ENCODE measurements around the gene TOE1. TPM values are rescaled to one million over a fixed set of nuclear protein-coding genes. Genes with fewer than 3 reads are reported as not detected.
"Not testable (repeated sequence)": the region's sequence is repeated elsewhere in the genome, so short reads cannot be mapped to it uniquely, and the experiment has no call there.

The TOE1 gene
- total RNA-seq: 8.8 TPM

DNA sequence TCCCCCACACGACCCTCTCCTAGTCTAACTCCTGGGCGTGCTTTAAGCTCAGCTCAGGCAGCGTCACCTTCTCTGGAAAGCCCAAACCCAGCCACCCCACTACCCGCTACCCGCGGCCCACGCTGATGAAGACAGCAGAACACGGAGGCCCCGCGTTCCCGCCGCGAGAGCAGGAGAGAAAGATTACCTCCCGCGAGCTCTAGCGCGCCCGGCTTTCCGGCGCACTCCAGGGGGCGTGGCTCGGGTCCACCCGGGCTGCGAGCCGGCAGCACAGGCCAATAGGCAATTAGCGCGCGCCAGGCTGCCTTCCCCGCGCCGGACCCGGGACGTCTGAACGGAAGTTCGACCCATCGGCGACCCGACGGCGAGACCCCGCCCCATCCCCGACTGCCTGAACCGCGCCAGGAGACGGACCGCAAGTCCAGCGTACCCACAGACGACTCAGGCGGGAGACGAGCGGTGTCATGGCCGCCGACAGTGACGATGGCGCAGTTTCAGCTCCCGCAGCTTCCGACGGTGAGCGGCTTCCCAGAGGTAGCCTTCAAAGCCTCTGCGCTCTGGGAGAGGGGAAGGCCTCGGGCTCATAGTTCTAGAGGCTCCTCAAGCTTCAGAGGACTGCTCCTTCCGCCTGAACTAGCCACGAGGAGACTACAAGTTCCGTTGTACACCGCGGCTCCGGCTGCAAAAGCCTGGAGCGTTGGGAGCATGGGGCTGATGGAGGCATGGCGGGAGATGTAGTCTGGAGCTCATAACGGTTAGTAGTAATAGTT is at the start of gene TOE1, which contains the start of gene MUTYH:
Gene TOE1 (plus strand): TSS at position 382 of the 770 bp plus-strand sequence. CDS start 83 bp downstream, at position 465.
Gene MUTYH (minus strand): TSS at position 652 of the 770 bp plus-strand sequence. CDS start 5,935 bp downstream, outside the sequence.
- peak; percentile 94 for DNase-seq (ENCODE audit: low spot score)
- peak; percentile 96 for ATAC-seq
- intact Hi-C loops (cut with DNase I): no loop called here

- ATAC-seq; intact Hi-C loops (cut with DNase I); DNase-seq (ENCODE audit: low spot score): not testable (repeated sequence)
Observed at GRCh38 chr1:45291002-45291401, 49.0 kb upstream of the TOE1 start.

- intact Hi-C loops (cut with DNase I): no loop called here
- no peak for ATAC-seq
- DNase-seq (ENCODE audit: low spot score): no peak
Observed at GRCh38 chr1:45291716-45292115, 48.3 kb upstream of the TOE1 start.

DNA sequence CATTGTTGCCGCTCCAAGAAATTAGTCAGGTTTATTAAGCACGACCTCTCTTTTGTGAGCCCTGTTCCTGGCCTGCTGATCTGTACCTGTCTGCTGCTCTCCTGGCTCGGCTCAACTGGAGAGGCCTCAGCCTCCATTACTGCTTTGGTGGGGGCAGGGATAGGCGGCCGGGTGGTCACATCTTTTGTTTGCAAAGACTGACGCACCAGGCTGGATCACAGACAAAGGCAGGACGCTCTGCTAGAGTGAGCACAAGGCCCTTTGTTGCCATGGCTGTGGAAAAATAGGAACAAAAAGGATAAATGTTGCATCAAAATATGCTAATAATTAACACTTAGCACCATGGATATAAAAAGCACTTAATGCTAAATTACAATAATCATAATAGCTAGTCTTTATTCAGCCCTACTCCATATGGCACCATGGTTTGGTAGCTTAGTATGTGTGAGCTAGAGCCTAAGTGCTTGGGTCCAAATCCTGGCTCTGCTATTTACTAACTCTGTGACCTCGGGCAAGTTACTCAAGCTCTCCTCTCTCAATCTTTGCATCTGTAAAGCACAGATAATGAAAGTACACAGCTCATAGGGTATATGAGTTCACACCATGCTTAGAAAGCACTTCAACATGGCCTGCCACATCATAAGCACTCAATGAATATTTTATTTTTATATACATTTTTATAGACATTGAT is 42.2 kb upstream of the TOE1 start:
- DNase-seq (ENCODE audit: low spot score) (no peak), ATAC-seq (no peak)

GRCh38 chr1:45299296-45299695 is 40.7 kb upstream of the TOE1 start:
- intact Hi-C loops (cut with DNase I): no loop called here
- ATAC-seq: no peak
- DNase-seq (ENCODE audit: low spot score): no peak

More for the DNA sequence above, 42.2 kb upstream of the TOE1 start:
- intact Hi-C loops (cut with DNase I): no loop called here

- DNase-seq (ENCODE audit: low spot score) (no peak), ATAC-seq (no peak)
- intact Hi-C loops (cut with DNase I): loop anchor here (2.0 kb wide), 1 partner anchor 281 kb away; no protein-coding TSS in a partner anchor
Observed at GRCh38 chr1:45299981-45300668, 39.8 kb upstream of the TOE1 start.

DNA sequence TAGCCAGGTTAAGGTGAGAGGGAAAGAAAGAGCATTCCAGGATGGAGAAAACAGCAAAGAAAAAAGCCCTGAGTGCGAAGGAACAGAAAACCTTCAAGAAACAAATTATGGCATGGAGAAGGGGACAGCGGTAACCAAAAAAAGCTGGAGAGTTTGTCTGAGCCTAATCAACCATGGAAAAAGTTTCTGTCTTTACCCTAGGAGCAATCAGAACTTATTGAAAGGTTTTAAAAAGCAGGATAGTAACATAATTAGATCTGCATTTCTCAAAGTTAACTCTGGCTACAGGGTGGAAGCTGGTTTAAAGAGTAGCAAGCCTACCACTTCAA is 39.3 kb upstream of the TOE1 start:
- no peak for DNase-seq (ENCODE audit: low spot score)
- no peak for ATAC-seq
- intact Hi-C loops (cut with DNase I): loop anchor here (2.0 kb wide), 1 partner anchor 282 kb away; no protein-coding TSS in a partner anchor

GRCh38 chr1:45302505-45303150 is 37.3 kb upstream of the TOE1 start:
- intact Hi-C loops (cut with DNase I): no loop called here
- ATAC-seq: no peak
- DNase-seq (ENCODE audit: low spot score): no peak

DNA sequence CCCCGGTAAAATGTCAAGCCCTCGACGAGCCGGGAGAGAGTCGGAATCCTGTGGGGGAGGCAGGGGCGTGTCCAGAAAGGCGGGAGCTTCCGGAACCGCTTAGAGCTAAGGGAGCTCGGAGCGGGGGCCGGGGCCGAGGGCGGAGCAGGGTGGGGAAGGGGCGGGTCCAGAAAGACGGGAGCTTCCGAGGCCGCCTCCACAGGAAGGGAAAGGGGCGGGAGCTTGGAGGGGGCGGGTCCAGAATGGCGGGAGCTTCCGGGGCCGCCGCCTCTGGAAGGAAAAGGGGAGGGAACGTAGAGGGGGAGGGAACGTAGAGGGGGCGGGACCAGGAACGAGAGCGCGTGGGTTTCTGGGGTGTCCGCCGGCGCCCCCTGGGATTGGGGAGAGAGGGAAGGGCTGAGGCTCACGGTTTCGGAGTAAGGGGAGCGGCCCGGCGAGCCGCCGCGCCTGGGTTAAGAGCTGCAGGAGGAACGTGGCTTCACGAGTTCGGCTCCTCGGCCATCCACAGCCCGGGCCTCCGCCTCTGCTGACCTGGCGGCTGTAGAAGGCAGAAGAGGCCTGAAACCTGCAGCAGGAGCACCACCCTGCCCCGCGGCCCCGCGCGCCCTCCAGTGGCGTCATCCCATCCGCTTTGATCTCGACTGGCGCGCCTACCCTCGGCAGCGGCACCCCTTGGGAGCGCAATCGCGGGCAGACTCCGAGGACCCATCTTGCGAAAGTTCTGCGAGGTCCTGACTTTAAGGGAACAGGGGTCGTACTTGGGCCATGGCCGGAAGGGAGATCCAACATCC is 36.3 kb upstream of the TOE1 start:
- peak; percentile 100 for DNase-seq (ENCODE audit: low spot score)
- ATAC-seq: peak; percentile 97
- intact Hi-C loops (cut with DNase I): no loop called here

- DNase-seq (ENCODE audit: low spot score): peak; percentile 69
- intact Hi-C loops (cut with DNase I): no loop called here
- no peak for ATAC-seq
Observed at GRCh38 chr1:45304311-45305081, 35.5 kb upstream of the TOE1 start.

DNA sequence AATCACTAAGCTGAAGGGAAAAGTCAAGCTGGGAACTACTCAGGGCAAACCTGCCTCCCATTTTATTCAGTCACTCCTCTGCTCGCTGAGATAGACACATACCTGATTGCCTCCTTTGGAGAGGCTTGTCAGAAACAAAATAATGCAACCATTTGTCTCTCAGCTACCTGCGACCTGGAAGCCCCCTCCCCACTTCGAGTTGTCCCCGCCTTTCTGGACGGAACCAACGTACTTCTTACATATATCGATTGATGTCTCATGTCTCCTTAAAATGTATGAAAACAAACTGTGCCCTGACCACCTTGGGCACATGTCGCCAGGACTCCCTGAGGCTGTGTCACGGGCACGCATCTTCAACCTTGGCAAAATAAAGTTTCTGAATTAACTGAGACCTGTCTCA is 34.7 kb upstream of the TOE1 start:
- DNase-seq (ENCODE audit: low spot score): no peak
- intact Hi-C loops (cut with DNase I): no loop called here
- no peak for ATAC-seq

DNA sequence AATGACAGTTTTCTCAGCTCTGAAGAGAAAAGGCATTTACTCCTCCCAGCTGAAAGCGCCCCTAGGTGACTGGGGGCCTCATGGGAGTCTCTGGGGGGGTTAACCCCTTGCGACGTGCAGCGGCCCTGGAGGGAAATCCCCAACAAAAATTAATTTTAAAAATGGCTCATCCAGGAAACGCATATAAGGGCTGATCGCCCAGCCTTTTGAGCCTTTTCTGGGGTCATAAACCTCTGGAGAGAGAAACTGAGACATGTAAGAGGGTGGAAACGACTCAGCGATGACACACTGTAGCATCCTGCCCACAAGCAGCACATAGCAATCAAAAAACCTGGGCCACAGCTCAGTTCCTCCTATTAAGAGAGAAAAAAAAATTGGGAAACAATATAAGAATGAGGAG is 33.7 kb upstream of the TOE1 start:
- intact Hi-C loops (cut with DNase I): no loop called here
- DNase-seq (ENCODE audit: low spot score) (no peak), ATAC-seq (no peak)

DNA sequence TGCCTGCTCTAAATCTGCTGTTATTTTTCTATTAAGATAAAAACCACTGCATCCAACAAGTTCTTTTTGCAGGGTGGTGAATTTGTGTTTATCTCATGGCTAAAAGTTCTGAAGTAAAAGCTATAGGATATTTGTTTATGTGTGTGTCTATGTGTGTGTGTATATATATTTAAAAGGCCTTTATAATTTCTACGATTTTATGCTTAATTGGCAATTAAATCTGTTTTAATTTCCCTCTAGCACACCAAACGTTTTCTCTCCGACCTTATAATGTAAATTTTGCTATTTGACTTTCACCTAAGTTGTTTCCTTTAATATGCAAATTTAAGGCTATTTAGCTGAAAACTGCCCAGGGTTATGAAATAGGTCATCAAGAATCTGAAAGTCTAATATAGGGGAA is 33.1 kb upstream of the TOE1 start:
- ATAC-seq (no peak), DNase-seq (ENCODE audit: low spot score) (no peak)
- intact Hi-C loops (cut with DNase I): no loop called here

DNA sequence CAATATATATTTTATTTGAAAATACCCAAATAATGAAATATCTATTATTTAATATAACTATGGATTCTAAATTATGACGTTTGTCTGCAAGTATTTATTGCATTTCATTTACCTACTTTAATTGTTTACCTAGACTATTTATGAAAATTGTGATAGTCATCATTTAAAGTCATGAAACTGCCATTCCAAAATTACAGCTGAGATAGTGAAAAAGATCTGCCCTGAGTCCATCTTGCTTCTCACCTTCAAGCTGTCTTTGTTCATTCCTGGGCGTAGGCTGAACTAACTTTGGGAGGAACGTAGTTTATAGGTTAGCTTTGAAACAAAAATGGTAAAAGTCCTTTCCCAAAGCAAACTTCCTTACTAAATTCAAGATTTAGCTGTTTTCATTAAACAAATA is 25.7 kb upstream of the TOE1 start:
- ATAC-seq: no peak
- no peak for DNase-seq (ENCODE audit: low spot score)
- intact Hi-C loops (cut with DNase I): no loop called here

GRCh38 chr1:45317166-45317565 is 22.8 kb upstream of the TOE1 start:
- DNase-seq (ENCODE audit: low spot score) (no peak), ATAC-seq (no peak)
- intact Hi-C loops (cut with DNase I): no loop called here

DNA sequence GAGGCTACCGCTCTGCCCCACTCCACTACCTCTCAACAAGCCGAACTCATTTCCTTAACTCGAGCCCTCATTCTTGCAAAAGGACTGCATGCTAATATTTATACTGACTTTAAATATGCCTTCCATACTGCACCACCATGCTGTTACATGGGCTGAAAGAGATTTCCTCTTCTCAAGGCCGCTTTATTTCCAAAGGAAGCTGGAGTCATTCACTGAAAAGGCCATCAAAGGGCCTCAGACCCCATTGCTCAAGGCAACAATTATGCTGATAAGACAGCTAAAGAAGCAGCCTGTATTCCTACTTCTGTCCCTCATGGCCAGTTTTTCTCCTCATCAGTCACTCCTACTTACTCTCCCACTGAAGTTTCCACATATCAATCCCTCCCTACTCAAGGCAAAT is 20.2 kb upstream of the TOE1 start:
- intact Hi-C loops (cut with DNase I): no loop called here
- no peak for DNase-seq (ENCODE audit: low spot score)
- no peak for ATAC-seq

- no peak for DNase-seq (ENCODE audit: low spot score)
- intact Hi-C loops (cut with DNase I): no loop called here
- ATAC-seq: no peak
Observed at GRCh38 chr1:45321444-45321843, 18.5 kb upstream of the TOE1 start.

DNA sequence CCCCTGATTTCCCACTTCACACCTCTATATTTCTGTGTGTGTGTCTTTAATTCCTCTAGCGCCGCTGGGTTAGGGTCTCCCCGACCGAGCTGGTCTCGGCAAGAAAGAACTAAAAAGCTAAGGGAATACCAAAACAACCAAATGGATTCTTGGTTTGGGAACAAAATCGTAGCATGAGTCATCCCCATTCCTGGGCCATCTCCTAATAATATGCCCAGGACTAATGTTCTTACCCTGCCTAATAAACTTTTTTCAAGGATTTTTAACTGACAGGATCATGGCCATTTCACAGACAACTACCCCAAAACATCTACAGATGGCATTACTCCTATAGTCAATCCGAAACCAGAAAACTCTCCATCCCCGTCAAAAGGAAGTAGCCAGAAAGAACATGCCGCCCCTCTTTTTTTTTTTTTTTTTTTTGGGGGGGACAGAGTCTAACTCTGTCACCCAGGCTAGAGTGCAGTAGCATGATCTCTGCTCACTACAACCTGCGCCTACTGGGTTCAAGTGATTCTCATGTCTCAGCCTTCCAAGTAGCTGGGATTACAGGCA is 17.4 kb upstream of the TOE1 start:
- DNase-seq (ENCODE audit: low spot score): no peak
- ATAC-seq: no peak
- intact Hi-C loops (cut with DNase I): no loop called here
